D721Med (cell line): Measurements from ENCODE around the gene TPP2.

ENCODE experiments used
- DNase-seq: peaks from one replicate; pipeline ENCODE4 v3.0.0; 2011; ENCODE audit warnings: low spot score; ENCODE audit not compliant: insufficient read length
- FAIRE-seq: peaks from 2 replicates; lab custom pipeline; 2011; peaks lifted over from hg19 to GRCh38; lab: Jason Lieb, UNC
- TF ChIP-seq, protein P1 (sequence below): IDR thresholded peaks from 2 replicates; pipeline ENCODE4 v1.5.1; 2012; ENCODE audit warnings: mild to moderate bottlenecking, control low read depth; ENCODE audit not compliant: insufficient read depth; ENCODE audit errors: missing control alignments

The TPP2 gene

DNA sequence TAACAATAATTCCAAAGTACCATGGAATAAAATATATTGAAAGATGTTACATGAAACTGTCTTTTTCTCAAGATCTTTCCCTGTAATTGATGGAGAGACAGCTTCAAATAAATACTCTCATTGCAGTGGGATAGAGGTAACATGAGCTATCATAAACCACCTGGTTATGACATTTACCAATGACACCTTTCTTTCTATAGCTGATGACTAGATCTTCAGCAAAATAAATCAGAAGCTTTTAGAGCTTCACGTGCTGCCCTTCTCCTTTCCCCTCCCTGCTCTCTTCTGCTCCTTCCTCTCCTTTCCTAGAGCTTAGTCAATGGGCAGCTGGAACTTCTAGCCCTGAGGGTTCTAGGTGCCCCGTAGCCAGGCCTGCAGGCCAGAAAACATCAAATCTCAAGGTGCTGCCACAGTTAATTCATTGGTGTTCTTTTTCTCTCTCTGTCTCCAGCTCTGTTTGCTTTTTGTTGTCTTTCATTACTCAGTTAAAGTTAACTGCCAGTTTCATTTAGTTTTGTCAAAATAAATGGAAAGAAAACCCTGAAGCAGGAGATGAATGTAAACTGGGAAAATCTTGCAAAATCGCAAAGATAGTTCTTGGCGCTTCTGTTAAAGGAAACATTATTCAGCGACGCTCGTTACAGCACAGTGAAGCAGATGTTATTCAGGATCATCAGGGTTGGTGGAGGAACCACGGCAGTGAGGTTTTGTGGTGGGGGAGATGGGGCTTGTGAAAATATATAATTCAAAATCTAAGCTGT is 106.4 kb downstream of the TPP2 start:
- no peak for DNase-seq
- no peak for FAIRE-seq
- TF ChIP-seq, protein P1, sequence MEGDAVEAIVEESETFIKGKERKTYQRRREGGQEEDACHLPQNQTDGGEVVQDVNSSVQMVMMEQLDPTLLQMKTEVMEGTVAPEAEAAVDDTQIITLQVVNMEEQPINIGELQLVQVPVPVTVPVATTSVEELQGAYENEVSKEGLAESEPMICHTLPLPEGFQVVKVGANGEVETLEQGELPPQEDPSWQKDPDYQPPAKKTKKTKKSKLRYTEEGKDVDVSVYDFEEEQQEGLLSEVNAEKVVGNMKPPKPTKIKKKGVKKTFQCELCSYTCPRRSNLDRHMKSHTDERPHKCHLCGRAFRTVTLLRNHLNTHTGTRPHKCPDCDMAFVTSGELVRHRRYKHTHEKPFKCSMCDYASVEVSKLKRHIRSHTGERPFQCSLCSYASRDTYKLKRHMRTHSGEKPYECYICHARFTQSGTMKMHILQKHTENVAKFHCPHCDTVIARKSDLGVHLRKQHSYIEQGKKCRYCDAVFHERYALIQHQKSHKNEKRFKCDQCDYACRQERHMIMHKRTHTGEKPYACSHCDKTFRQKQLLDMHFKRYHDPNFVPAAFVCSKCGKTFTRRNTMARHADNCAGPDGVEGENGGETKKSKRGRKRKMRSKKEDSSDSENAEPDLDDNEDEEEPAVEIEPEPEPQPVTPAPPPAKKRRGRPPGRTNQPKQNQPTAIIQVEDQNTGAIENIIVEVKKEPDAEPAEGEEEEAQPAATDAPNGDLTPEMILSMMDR = no peak

DNA sequence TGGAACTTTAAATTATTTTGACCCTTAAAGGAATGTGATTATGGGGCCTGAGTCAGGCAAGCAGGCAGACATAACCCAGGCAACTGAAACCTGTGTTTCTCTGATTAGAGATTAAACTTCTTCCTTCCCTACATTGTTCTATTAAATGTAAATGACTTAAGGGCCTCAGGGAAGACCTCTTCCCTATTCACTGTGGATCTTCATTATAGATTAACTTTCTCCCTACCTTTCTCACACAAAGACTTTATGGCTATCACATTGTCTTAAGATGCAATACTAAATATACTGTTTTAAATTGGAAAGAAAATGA is 106.9 kb downstream of the TPP2 start:
- TF ChIP-seq, protein P1 = no peak
- FAIRE-seq = no peak
- DNase-seq = no peak

DNA sequence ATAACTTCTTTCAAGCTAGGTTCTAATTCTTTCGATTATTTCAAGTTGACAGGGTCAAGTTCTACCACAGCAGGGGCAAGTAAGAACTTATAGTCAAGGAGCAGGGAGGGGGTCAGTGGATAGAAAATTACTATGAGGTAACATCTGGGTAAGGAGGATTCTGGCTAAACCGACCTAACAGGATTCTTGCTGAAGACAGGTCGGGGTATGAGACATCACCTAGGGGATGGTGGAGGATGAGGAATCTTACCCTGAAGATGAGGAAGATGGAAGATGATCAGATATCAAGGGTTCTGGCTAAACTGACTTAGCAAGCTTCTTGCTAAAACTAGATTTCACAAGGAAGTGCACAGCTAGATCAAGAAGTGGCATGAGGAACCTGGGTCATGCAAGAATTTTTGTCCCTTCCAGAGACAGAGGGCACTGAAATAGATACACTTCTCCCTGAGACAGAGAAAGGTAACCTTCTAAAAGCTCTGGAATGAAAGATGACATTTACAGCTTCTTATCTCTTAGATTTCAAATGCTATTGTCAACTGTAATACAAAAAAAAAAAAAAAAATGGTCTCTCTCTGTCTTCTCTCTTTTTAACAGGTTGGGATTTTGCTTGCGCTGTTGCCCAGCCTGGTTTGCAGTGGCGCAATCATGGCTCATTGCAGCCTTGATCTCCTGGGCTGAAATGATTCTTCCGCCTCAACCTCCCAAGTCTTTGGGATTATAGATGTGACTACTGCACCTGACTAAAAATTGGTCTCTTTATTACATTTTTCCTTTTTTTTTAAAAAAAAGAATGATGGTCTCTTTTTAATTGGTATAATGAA is 107.7 kb downstream of the TPP2 start:
- DNase-seq (no peak), FAIRE-seq (no peak)
- TF ChIP-seq, protein P1 = no peak

DNA sequence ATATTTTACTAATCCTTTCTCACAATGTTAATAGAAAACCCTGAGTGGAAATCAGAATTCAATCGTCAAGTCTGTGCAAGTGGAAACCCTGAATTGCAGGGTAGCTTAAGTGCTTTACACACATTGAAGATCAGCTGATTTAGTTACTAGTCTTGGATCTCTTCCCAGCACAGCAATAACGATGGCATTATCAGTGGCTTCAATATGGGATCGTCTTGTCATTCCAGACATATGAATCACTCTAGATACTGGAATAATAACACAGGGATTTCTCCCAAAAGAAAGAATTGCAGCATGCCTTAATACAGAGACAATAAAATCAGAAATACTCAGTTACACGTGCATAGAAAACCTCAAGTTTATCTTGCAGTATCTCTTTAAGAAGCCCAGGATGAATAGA is 110.7 kb downstream of the TPP2 start:
- TF ChIP-seq, protein P1 = no peak
- DNase-seq = no peak
- no peak for FAIRE-seq

DNA sequence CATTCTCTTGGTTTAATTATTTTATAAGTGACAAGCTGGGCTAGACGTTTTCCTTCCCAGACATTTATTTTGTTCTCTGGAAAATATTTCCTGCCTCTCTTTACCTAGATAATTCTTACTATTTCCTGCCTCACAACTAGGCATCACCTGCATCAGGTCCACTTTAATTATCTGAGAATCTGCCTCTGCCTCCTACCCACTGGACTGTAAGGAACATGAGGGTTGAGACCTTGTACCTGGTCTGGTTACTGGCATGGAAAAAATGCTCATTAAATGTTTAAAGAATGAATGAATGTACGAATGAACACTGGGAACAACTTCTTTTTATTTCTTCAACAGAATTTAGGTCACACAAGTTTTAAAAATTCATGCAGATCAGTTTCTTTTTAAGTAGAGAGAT is 111.4 kb downstream of the TPP2 start:
- FAIRE-seq (no peak), DNase-seq (no peak)
- TF ChIP-seq, protein P1 = no peak

DNA sequence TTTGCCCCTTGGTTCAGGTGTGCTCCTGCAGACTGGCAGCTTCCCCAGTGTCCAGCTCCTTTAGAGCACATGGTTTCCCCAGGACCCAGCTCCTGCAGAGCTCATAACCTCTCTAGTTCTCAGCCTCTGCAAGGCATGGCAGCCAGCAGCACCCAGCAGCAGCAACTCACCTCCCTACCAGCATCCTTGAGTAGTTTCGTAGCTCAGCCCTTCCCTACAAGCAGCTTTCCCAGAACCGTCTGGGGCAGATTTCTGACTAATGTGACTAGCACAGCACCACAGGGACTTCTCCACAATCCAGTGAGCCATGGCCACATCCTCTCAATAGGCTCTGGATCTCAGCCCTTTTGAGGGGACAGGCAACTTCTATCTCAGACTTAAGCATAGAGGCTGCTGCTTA is 112.2 kb downstream of the TPP2 start:
- TF ChIP-seq, protein P1 = no peak
- DNase-seq (no peak), FAIRE-seq (no peak)

DNA sequence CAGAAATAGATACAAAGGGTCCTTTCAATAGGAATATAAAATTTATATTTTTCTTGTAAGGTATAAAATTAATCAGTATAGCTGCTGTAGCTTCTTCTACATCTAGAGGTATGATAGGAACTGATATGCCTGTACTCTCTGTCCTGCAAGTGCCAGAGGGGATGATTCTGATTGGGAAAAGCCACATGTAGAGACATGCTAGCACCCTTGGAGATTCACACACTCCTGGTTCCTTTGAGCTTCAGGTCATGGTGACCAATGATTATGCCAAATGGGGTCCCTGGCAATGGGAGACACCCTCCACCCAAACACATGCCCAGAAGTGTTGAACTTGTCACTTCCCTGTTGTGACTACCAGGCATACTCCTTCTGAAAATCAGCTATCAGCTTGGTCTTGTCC is 112.8 kb downstream of the TPP2 start:
- DNase-seq (no peak), FAIRE-seq (no peak)
- TF ChIP-seq, protein P1 = no peak
